ENCODE results near the gene ATP6V1E1.
"Not testable (repeated sequence)": the region's sequence is repeated elsewhere in the genome, so short reads cannot be mapped to it uniquely, and the experiment has no call there.

The ATP6V1E1 gene

GRCh38 chr22:17628406-17629172, at the start of gene ATP6V1E1:
Gene ATP6V1E1, minus strand, starts transcription at chr22:17628749. Its CDS starts 114 bp downstream, at chr22:17628635.
- peak; percentile 98 for DNase-seq

DNA sequence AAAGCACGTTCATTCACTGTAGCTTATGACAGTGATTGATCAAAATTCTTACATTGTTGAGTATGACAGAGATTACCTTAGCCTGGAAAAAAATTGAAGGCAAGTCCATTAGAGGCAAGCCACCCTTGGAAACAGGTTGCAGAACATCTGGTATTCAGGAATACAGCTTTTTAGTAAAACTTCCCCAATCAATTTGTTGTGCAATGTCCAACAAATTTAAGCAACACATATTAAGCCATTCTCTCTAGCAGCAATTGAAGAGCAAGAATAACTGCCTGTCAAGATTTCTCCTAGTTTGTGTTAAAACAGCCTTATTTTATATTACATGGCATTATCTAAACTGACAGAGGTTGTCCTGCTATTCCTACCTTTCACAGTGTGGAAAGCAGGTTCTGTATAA, 47.0 kb upstream of the ATP6V1E1 start:
- no peak for DNase-seq

- no peak for DNase-seq
Observed at GRCh38 chr22:17674152-17674551, 45.6 kb upstream of the ATP6V1E1 start.

- no peak for DNase-seq
Observed at GRCh38 chr22:17672417-17672991, 44.0 kb upstream of the ATP6V1E1 start.

GRCh38 chr22:17671521-17672092, 43.1 kb upstream of the ATP6V1E1 start:
- DNase-seq = not testable (repeated sequence)

- DNase-seq = no peak
Observed at GRCh38 chr22:17665854-17666253, 37.3 kb upstream of the ATP6V1E1 start.

DNA sequence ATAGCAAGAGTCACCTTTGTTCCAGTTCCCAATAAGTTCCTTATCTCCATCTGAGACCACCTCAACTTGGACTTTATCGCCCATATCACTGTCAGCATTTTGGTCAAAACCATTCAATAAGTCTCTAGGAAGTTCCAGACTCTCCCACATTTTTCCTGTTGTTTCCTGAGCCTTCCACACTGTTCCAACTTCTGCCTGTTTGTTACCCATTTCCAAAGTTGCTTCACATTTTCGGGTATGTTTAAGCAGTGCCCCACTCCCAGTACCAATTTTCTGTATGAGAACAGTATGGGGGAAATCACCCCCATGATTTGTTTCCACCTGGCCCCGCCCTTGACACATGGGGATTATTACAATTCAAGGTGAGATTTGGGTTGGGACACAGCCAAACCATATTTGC, 36.7 kb upstream of the ATP6V1E1 start:
- no peak for DNase-seq

DNA sequence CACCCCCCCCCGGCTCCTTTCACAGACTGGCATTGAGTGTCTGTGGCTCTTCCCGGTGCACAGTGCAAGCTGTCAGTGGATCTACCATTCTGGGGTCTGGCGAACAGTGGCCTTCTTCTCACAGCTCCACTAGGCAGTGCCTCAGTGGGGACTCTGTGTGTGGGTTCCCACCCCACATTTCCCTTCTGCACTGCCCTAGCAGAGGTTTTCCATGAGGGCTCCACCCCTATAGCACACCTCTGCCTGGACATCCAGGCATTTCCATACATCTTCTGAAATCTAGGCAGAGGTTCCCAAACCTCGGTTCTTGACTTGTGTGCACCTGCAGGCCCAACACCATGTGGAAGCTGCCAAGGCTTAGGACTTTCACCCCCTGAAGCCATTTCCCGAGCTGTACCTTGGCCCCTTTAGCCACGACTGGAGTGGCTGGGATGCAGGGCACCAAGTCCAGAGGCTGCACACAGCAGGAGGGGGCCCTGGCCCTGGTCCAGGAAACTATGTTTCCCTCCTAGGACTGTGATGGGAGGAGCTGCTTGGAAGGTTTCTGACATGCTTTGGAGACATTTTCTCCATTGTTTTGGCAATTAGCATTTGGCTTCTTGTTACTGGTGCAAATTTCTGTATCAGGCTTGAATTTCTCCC, 36.0 kb upstream of the ATP6V1E1 start:
- DNase-seq = no peak

DNA sequence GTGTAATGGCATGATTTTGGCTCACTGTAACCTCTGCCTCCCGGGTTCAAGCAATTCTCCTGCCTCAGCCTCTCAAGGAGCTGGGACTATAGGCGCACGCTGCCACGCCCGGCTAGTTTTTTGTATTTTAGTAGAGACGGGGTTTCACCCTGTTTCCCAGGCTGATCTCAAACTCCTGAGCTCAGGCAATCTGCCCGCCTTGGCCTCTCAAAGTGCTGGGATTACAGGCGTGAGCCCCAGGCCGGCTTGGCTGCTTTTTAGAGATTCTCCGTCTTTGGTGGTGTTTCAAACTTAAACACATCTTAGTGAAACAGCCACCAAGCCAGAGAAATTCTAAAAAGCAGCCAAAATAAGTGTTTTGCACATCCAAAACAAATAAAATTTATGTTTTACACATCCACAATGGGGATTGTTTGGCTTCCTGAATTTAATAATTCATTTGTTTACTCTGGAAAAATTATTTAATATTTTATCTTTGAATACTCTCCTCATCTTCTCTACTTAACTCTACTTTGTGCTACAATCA, 28.4 kb upstream of the ATP6V1E1 start:
- no peak for DNase-seq

DNA sequence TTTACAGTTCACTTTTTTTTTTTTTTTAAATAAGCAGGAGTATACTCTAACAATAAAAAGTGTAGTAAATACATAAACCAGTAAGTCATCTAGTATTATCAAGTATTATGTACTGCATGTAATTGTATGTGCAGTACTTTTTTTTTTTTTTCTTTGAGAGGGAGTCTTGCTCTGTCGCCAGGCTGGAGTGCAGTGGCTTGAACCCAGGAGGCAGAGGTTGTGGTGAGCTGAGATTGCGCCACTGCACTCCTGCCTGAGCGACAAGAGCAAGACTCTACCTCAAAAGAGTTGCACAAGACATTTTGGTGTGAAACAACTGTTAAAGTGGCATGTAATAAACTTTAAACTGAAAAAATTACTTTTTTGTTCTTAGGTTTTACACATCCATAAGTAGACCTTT, 26.7 kb upstream of the ATP6V1E1 start:
- DNase-seq = no peak

DNA sequence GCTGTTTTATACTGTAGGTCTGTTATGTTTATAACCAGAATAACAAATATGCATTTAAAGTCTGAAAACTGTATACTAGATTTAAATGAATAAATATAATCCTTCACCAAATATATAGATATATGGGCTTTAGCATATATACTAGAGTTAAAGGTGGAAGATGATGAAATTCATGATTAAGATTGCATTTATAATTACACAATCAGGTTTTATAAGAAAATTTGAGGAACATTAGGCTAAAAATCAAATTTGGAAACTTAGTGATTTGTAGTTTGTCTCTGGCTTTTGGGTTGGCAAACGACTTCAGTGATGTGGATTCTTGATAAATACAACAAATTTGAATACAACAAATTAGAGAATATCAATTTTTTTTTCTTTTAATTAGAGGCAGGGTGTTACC, 20.0 kb upstream of the ATP6V1E1 start:
- no peak for DNase-seq

GRCh38 chr22:17647991-17648390, 19.4 kb upstream of the ATP6V1E1 start:
- no peak for DNase-seq

GRCh38 chr22:17647452-17647851, 18.9 kb upstream of the ATP6V1E1 start:
- DNase-seq = no peak

DNA sequence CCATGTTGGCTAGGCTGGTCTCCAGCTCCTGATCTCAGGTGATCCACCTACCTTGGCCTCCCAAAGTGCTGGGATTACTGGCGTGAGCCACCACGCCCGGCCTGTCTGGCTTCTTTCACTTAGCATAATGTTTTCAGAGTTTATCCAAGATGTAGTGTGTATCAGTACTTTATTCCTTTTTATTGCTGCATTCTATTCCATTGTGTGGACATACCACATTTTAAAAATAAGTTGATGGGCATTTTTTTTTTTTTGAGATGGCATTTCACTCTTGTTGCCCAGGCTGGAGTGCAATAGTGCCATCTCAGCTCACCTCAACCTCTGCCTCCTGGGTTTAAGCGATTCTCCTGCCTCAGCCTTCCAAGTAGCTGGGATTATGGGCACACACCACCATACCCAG, 13.8 kb upstream of the ATP6V1E1 start:
- not testable (repeated sequence) for DNase-seq

- DNase-seq = no peak
Observed at GRCh38 chr22:17641269-17641668, 12.7 kb upstream of the ATP6V1E1 start.

DNA sequence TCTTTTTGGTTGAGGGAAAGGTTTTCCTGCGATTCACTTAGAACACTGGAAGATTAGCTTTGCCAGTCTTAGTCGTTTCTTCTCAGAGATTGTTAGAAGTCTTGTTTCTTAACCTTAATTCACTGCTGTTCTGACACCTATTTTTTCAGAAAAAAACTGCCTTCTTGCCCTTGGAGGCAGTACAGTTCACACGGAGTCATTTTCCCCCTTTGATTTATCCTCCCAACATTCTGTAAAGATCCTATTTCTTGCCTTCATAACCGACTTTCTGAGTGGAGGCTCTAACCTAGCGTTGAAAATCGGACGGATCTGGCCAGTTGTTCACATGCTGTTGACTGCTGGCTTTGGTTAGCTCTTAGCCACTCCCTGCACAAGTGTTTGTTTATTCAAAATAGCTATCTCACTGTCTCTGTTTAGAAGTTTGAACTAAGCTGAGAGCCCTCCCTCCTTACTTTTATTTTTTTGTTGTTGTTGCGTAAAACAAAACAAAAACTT, 10.7 kb upstream of the ATP6V1E1 start:
- peak; percentile 57 for DNase-seq

- peak; percentile 97 for DNase-seq
Observed at GRCh38 chr22:17638432-17639246, 10.1 kb upstream of the ATP6V1E1 start, which contains the start of gene BCL2L13. Gene BCL2L13, plus strand, starts transcription at chr22:17638757. Its CDS starts 16,955 bp downstream, at chr22:17655712.

- peak; percentile 87 for DNase-seq
Observed at GRCh38 chr22:17638182-17638431, 9.6 kb upstream of the ATP6V1E1 start.

- DNase-seq = no peak
Observed at GRCh38 chr22:17637490-17638181, 9.1 kb upstream of the ATP6V1E1 start.

GRCh38 chr22:17636850-17637249, 8.3 kb upstream of the ATP6V1E1 start:
- DNase-seq = not testable (repeated sequence)

- no peak for DNase-seq
Observed at GRCh38 chr22:17634696-17635095, 6.1 kb upstream of the ATP6V1E1 start.

DNA sequence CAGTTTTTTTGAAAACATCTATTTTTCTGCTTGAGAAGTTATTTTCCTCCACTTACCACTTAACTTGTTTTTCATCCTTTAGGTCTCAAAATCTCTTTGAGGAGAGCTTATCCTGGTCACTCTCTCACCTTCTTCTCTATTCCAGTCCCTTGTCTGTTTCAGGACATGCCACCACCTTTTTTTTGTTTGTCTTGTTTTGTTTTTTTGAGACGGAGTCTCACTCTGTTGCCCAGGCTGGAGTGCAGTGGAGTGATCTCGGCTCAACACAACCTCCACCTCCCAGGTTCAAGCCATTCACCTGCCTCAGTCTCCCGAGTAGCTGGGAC, 5.4 kb upstream of the ATP6V1E1 start:
- DNase-seq = no peak
